ENCODE results near the gene TST. TPM values are rescaled to one million over a fixed set of nuclear protein-coding genes. Genes with fewer than 3 reads are reported as not detected.
A peak's percentile ranks its signal among the peaks of the same experiment; 100 is the strongest.

Gene TST
- total and polyA plus RNA-seq, 4 experiments from 2014 or later, result 0.29 to 1.4 (median 0.46) TPM

DNA sequence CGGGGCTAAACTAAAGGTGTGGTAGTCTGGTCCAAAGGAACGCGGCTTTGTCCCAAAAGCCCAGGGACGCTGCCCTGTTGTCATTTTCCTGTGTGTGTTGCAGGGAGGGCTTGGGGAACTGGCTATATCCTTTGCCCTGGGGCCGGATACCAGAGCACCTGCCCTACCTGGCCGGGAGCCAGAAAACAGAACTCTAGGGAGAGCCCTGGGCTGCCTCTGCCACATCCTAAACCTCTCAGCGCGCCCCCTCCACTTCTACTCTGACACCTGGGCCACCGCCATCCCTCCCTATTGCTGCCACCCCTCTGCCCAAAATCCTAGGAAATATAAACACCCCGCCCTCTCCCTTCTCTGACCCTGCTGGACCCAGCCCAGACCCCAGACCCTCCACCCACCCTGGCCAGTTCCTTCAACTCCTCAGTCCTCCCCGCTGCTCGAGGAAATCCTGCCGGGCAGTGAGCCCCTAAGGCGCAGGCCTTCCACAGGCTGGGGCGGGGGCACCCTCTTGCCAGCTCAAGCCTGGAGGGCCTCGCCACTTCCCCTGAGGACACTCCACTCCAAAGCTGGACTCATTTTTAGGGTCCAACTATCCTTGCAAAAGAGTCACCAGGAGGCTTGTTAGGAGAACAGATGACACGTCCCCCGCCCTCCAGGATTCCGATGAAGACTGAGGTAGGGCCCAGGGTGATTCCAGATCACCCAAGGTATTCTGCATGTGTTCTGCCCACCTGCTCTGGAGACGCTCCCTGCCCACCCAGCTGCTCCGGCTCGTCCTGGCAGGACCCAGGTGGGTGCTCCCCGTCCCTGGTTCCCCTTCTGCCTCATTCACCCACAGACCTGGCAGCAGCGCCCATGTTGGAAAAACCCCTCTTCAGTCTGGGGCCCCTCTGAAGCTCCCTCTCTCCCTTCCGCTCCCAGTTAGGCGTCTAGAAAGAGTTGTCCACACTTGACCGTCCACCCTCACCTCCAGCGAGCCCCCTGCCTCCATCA lies 44.5 kb upstream of the TST start:
- Mint-ChIP-seq H3K4me3 (no peak overlapping the region), H3K27ac (peak overlapping the region in 4 of 7 donors; percentile 30 to 87 (median 52)), H3K9me3 (no peaks in the 10 kb centered on the region), H3K36me3 (peaks cover 6 to 22% of the 10 kb centered on the region in 2 donors), H3K4me1 (peaks cover 4 to 10% (median 8%) of the 10 kb centered on the region in 4 donors), H3K27me3 (peaks cover 0 to 4% of the 10 kb centered on the region in 2 donors)
- peak in 2 of 5 donors; percentile 15 to 28 for DNase-seq
- no peaks in the 10 kb centered on the region for H3K36me3 ChIP-seq (ENCODE audit: insufficient read depth, low read length)
- no peak overlapping the region for H3K4me3 ChIP-seq (ENCODE audit: low read length in 2 of 2)
- H3K27ac ChIP-seq (ENCODE audit: low read depth, low read length), result no peak overlapping the region
- CTCF ChIA-PET (ENCODE audit: partially characterized antibody), result no interaction called here
- intact Hi-C loops (cut with micrococcal nuclease), result no loop called here
- no peaks in the 10 kb centered on the region for H3K27me3 ChIP-seq (ENCODE audit: insufficient read depth, low read length)
- H3K4me1 ChIP-seq (ENCODE audit: insufficient read depth, low read length), result peaks cover 18% of the 10 kb centered on the region
- POLR2A ChIA-PET (ENCODE audit: partially characterized antibody), result interaction anchor here (0.8 kb wide), 1 partner anchor 136 kb away, joined by 3 read pairs; no protein-coding TSS in a partner anchor
- no peaks in the 10 kb centered on the region for H3K9me3 ChIP-seq (ENCODE audit: control insufficient read depth in 1 of 2, low read length in 2 of 2)

DNA sequence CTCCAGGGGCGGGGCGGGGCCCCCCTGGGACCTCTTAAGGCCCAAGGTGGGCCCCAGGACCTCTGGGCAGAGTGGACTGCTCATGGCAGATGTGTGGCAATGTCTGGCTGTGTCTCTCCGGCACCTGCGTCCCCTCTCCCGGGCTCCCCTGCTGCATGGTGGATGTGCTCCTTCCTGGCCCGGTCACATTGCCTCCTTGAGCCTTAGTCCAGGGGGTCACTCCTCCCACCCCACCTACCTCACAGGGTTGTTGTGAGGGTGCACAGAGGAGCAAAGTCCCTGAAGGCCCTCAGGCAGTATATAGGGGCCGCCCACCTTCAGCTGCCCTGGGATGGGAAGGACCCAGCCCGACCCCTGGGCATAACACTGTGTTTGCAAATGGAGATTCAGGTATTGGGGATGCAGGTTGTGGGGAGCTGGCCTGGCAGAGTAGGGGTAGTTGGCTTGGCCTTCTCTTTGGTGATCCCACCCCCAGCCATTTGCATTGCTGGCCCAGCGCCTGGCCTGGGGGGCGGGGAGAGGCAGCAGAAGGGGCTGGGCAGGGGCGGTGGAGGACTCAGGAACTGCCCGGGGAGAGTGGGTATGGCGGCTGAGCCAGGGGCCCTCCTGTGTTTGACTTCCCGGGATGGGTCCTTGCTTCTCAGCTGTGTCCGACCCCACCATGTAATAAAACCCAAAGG lies 43.6 kb upstream of the TST start:
- H3K4me1 ChIP-seq (ENCODE audit: insufficient read depth, low read length), result peaks cover 18% of the 10 kb centered on the region
- DNase-seq, result no peak
- H3K27me3 ChIP-seq (ENCODE audit: insufficient read depth, low read length), result no peaks in the 10 kb centered on the region
- ChIA-PET CTCF (ENCODE audit: partially characterized antibody) (no interaction called here), POLR2A (ENCODE audit: partially characterized antibody) (no interaction called here)
- no peak overlapping the region for H3K4me3 ChIP-seq (ENCODE audit: low read length in 2 of 2)
- intact Hi-C loops (cut with micrococcal nuclease), result no loop called here
- H3K36me3 ChIP-seq (ENCODE audit: insufficient read depth, low read length), result peaks cover 3% of the 10 kb centered on the region
- Mint-ChIP-seq H3K4me3 (no peak overlapping the region), H3K9me3 (no peaks in the 10 kb centered on the region), H3K27me3 (peaks cover 0 to 4% of the 10 kb centered on the region in 2 donors), H3K4me1 (peaks cover 4 to 10% (median 7%) of the 10 kb centered on the region in 4 donors), H3K36me3 (peaks cover 6 to 29% of the 10 kb centered on the region in 2 donors), H3K27ac (peak overlapping the region in 2 of 7 donors; percentile 20 to 51)
- no peak overlapping the region for H3K27ac ChIP-seq (ENCODE audit: low read depth, low read length)
- no peaks in the 10 kb centered on the region for H3K9me3 ChIP-seq (ENCODE audit: control insufficient read depth in 1 of 2, low read length in 2 of 2)

DNA sequence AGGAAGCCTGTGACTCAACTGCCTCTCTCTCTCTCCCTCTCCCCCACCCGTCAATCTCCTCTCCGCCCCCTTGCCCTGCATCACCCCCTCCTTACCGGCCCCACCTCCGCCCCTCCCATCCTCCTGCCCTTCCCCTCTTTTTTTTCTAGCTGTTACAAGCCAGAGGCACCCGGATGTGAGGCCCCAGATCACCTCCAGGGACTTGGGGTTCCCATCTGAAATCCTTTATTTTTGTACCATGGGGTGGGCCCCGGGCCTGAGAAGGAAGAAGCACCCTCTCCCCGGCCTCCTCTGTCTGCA lies 43.1 kb upstream of the TST start:
- H3K27ac ChIP-seq (ENCODE audit: low read depth, low read length), result no peak overlapping the region
- no peaks in the 10 kb centered on the region for H3K27me3 Mint-ChIP-seq

DNA sequence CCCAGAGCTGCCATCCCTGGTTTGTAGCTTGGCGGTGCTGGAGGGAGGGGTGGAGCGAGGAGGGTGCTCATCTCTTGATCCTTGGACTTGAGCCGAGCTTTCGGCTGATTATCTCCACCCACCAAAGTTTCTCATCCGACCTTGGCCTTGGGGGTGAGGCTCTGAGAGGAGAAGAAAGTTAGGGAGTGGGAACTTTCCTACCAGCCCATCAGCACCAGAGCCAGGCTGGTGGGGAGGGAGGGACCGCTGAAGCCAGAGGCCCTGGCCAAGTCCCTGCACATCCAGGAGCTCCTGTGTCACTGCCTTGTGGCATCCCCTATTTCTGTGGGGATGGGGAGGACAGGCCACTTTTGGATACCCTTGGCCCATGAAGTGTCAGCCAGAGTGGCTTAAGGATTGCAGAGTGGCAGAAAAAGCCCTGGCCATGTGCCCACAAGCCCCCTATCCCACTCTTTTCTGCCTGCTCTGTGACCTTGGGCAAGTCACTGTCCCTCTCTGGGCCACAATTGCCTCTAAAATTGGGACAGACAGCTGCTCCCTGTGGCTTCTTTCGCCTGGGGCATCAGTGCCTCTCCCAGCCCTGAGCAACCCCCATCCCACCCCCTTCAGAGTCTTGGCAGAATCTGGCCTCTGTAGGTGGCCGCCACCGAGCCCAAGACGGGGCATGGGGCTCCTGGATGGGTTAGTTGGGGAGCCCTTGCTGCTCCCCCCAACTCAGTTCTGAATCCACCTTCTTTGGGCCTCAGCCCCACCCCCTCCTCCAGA lies 42.5 kb upstream of the TST start:
- Histone ChIP-seq H3K27ac (ENCODE audit: low read depth, low read length) (no peak overlapping the region), H3K36me3 (ENCODE audit: insufficient read depth, low read length) (peaks cover 7% of the 10 kb centered on the region), H3K27me3 (ENCODE audit: insufficient read depth, low read length) (no peaks in the 10 kb centered on the region), H3K4me3 (ENCODE audit: low read length in 2 of 2) (no peak overlapping the region), H3K4me1 (ENCODE audit: insufficient read depth, low read length) (peaks cover 18% of the 10 kb centered on the region), H3K9me3 (ENCODE audit: control insufficient read depth in 1 of 2, low read length in 2 of 2) (no peaks in the 10 kb centered on the region)
- intact Hi-C loops (cut with micrococcal nuclease), result no loop called here
- peak overlapping the region in 1 of 7 donors; percentile 12 for H3K27ac Mint-ChIP-seq
- H3K36me3 Mint-ChIP-seq, result peaks cover 16 to 39% of the 10 kb centered on the region in 2 donors
- no peak for DNase-seq
- H3K4me3 Mint-ChIP-seq, result peak overlapping the region in 1 of 8 donors; percentile 46
- ChIA-PET CTCF (ENCODE audit: partially characterized antibody) (no interaction called here), POLR2A (ENCODE audit: partially characterized antibody) (interaction anchor here (1.1 kb wide), 1 partner anchor 18 kb away, joined by 3 read pairs; no protein-coding TSS in a partner anchor)
- H3K27me3 Mint-ChIP-seq, result no peaks in the 10 kb centered on the region
- H3K9me3 Mint-ChIP-seq, result no peaks in the 10 kb centered on the region
- peaks cover 4 to 10% (median 7%) of the 10 kb centered on the region in 4 donors for H3K4me1 Mint-ChIP-seq

More for the DNA sequence above, 43.1 kb upstream of the TST start:
- POLR2A ChIA-PET (ENCODE audit: partially characterized antibody), result no interaction called here
- peaks cover 18% of the 10 kb centered on the region for H3K4me1 ChIP-seq (ENCODE audit: insufficient read depth, low read length)
- H3K36me3 ChIP-seq (ENCODE audit: insufficient read depth, low read length), result peaks cover 7% of the 10 kb centered on the region
- no peak overlapping the region for H3K4me3 Mint-ChIP-seq
- intact Hi-C loops (cut with micrococcal nuclease), result no loop called here
- no peak for DNase-seq
- CTCF ChIA-PET (ENCODE audit: partially characterized antibody), result no interaction called here
- H3K27ac Mint-ChIP-seq, result no peak overlapping the region
- H3K9me3 Mint-ChIP-seq, result no peaks in the 10 kb centered on the region
- peaks cover 10 to 34% of the 10 kb centered on the region in 2 donors for H3K36me3 Mint-ChIP-seq
- H3K9me3 ChIP-seq (ENCODE audit: control insufficient read depth in 1 of 2, low read length in 2 of 2), result no peaks in the 10 kb centered on the region
- no peaks in the 10 kb centered on the region for H3K27me3 ChIP-seq (ENCODE audit: insufficient read depth, low read length)
- H3K4me1 Mint-ChIP-seq, result peaks cover 4 to 10% (median 7%) of the 10 kb centered on the region in 4 donors
- no peak overlapping the region for H3K4me3 ChIP-seq (ENCODE audit: low read length in 2 of 2)

DNA sequence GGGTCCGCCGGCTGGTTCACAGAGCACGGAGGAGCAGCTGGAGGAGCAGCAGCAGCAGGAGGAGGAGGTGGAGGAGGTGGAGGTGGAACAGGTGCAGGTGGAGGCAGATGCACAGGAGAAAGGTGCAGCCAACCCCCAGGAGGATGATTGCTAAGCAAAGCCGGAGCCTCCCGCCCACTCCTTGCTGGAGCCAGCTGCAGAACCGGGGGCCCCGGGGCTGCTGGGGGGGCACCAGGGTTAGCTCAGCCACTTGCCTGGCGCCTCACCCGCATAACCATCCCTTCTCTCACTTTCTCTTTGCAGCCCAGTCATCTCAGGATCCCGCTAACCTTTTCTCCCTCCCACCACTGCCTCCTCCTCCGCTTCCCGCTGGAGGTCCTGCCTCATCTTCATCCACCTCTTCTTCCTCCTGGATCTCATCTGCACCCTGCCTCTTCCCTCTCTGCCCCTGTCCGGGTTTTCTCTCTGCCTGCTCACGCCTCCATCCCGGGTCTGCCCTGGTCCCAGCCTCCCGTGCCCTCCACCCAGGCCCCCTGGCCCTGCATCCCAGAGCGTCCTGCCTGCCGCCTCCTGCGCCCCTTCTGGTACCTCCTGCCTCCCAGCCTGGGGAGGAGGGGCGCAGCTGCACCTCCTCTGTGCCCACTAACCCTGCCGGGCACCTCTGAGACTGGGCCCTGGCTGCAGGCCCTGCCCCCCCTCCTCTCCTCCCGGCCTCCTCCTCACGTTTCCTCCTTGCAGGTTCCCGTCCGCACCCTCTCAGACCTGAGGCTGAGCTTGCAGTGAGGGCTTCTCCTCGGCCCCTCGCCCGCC lies 41.8 kb upstream of the TST start:
- peaks cover 18% of the 10 kb centered on the region for H3K4me1 ChIP-seq (ENCODE audit: insufficient read depth, low read length)
- no peaks in the 10 kb centered on the region for H3K9me3 ChIP-seq (ENCODE audit: control insufficient read depth in 1 of 2, low read length in 2 of 2)
- H3K36me3 ChIP-seq (ENCODE audit: insufficient read depth, low read length), result peaks cover 7% of the 10 kb centered on the region
- no peak overlapping the region for H3K4me3 ChIP-seq (ENCODE audit: low read length in 2 of 2)
- peak overlapping the region in 4 of 8 donors; percentile 22 to 46 (median 38) for H3K4me3 Mint-ChIP-seq
- H3K27ac ChIP-seq (ENCODE audit: low read depth, low read length), result no peak overlapping the region
- peak overlapping the region in 3 of 7 donors; percentile 8 to 70 (median 42) for H3K27ac Mint-ChIP-seq
- ChIA-PET CTCF (ENCODE audit: partially characterized antibody) (no interaction called here), POLR2A (ENCODE audit: partially characterized antibody) (interaction anchor here (1.1 kb wide), 1 partner anchor 18 kb away, joined by 3 read pairs; no protein-coding TSS in a partner anchor)
- DNase-seq, result no peak
- intact Hi-C loops (cut with micrococcal nuclease), result no loop called here
- peaks cover 20 to 45% of the 10 kb centered on the region in 2 donors for H3K36me3 Mint-ChIP-seq
- no peaks in the 10 kb centered on the region for H3K9me3 Mint-ChIP-seq
- H3K27me3 Mint-ChIP-seq, result no peaks in the 10 kb centered on the region
- H3K4me1 Mint-ChIP-seq, result peaks cover 4 to 10% (median 7%) of the 10 kb centered on the region in 4 donors
- H3K27me3 ChIP-seq (ENCODE audit: insufficient read depth, low read length), result no peaks in the 10 kb centered on the region

DNA sequence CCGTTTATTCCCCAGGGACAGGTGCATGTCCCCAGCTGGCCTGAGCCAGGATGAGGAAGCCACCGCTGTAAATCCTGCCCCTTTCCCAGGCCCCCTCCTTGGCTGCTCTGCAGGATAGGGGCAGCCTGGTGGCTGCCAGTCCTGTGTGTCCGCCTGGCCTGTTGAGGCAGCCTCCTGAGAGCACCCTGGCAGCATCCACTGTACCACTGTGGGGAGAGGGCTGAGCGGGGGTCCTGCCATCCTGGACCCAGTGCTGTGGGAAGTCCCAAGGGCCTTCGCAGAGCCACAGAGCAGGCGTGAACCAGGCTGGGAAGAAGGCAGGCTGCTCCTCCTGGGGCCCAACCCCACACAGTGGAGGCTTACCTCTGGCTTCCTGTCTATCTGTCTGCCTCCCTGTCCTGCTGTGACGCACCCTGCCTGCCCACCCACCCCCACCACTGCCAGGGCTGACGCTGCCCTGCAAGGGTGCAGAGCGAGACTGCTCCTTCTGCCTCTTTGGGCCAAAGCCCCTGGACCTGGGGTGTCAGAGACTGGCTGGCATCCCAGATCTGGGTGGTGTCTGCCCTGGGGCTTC lies 40.7 kb upstream of the TST start:
- Mint-ChIP-seq H3K9me3 (no peaks in the 10 kb centered on the region), H3K36me3 (peaks cover 21 to 50% of the 10 kb centered on the region in 2 donors), H3K4me3 (peak overlapping the region in 2 of 8 donors; percentile 4 to 9), H3K27me3 (no peaks in the 10 kb centered on the region), H3K27ac (peak overlapping the region in 6 of 7 donors; percentile 6 to 71 (median 47)), H3K4me1 (peaks cover 4 to 10% (median 7%) of the 10 kb centered on the region in 4 donors)
- Histone ChIP-seq H3K27me3 (ENCODE audit: insufficient read depth, low read length) (no peaks in the 10 kb centered on the region), H3K9me3 (ENCODE audit: control insufficient read depth in 1 of 2, low read length in 2 of 2) (no peaks in the 10 kb centered on the region), H3K27ac (ENCODE audit: low read depth, low read length) (no peak overlapping the region), H3K4me3 (ENCODE audit: low read length in 2 of 2) (no peak overlapping the region), H3K36me3 (ENCODE audit: insufficient read depth, low read length) (peaks cover 15% of the 10 kb centered on the region), H3K4me1 (ENCODE audit: insufficient read depth, low read length) (peaks cover 18% of the 10 kb centered on the region)
- intact Hi-C loops (cut with micrococcal nuclease), result no loop called here
- ChIA-PET CTCF (ENCODE audit: partially characterized antibody) (no interaction called here), POLR2A (ENCODE audit: partially characterized antibody) (no interaction called here)
- DNase-seq, result peak in 1 of 5 donors; percentile 52

Measured in CD4-positive, alpha-beta memory T cell (primary cell).